ENCODE measurements around the gene PITPNM3. TPM values are rescaled to one million over a fixed set of nuclear protein-coding genes. Genes with fewer than 3 reads are reported as not detected.

PITPNM3 gene
- total RNA-seq, 6 experiments from 2014 or later, result 0.94 to 1.1 (median 1.0) TPM

DNA sequence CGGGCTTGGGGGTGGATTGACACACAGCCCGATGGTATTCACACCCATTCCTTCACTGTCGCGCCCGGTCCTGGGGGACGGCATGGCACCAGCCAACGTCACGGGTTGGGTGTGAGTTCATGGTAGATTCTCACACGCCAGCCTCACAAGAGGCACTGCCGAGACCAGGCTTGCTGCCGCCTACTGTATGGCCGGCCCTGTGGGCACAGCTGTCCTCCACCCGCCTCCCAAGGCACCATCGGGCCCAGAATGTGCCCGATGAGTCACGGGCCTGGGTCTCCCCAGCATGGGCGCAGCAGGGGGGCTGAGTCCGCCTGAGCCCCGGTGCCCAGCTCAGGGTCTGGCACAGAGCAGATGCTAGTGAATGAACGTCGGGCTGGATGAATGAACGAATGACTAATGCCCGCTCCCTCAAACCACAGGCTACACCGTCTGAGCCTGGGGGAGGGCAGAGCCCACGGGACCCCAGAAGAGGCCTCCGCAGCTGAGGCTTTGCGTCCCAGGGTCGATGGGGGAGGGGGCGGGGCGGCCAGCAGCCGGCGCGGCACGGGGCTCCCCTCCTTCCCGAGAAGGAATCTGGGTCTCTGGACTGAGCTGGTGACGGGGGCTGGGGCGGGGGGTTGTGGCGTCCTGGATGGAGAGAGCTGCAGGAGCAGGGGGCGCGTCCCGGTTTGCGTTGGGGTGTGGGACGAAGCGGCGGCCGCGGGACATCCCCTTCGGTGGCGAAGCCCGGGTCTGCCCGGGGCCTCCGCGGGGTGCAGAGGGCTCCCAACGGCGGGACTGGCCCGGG is 829 bp downstream of the PITPNM3 start:
- H3K27me3 Mint-ChIP-seq (ENCODE audit: insufficient read depth), result peaks cover 44% of the 10 kb centered on the region
- no peaks in the 10 kb centered on the region for H3K36me3 Mint-ChIP-seq (ENCODE audit: low read depth)
- H3K4me1 Mint-ChIP-seq (ENCODE audit: low read depth), result peaks cover 9% of the 10 kb centered on the region
- TF ChIP-seq, protein P1, sequence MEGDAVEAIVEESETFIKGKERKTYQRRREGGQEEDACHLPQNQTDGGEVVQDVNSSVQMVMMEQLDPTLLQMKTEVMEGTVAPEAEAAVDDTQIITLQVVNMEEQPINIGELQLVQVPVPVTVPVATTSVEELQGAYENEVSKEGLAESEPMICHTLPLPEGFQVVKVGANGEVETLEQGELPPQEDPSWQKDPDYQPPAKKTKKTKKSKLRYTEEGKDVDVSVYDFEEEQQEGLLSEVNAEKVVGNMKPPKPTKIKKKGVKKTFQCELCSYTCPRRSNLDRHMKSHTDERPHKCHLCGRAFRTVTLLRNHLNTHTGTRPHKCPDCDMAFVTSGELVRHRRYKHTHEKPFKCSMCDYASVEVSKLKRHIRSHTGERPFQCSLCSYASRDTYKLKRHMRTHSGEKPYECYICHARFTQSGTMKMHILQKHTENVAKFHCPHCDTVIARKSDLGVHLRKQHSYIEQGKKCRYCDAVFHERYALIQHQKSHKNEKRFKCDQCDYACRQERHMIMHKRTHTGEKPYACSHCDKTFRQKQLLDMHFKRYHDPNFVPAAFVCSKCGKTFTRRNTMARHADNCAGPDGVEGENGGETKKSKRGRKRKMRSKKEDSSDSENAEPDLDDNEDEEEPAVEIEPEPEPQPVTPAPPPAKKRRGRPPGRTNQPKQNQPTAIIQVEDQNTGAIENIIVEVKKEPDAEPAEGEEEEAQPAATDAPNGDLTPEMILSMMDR (IDR thresholded peaks at IDR 0.05), result no peak
- no peaks in the 10 kb centered on the region for H3K9me3 Mint-ChIP-seq
- no peak for DNase-seq
- peak overlapping the region; percentile 73 for H3K4me3 Mint-ChIP-seq
- no peak overlapping the region for H3K27ac Mint-ChIP-seq

DNA sequence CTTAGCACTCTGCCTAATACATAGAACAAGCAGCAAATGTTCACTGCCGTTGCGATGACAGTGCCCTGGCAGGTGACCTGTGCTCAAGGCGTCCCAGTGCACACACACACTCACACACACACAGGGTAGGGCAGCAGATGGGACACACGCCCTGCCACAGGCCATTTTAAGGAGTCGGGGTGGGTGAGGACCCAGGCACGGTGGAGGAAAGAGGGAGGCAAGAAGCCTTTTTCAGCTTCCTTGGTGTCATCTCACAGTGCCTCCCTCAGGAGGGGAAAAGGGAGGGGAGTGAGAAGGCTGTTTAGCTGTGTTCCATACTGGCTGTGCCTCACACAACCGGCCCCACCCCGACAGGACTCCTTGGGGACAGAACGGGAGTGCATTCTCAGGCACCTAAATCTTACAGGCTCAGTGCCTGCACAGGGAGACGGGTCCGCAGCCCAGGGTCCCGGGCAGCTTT is 1.5 kb downstream of the PITPNM3 start:
- Mint-ChIP-seq H3K9me3 (no peaks in the 10 kb centered on the region), H3K4me3 (peak overlapping the region; percentile 73), H3K27ac (no peak overlapping the region), H3K27me3 (ENCODE audit: insufficient read depth) (peaks cover 44% of the 10 kb centered on the region), H3K4me1 (ENCODE audit: low read depth) (peaks cover 9% of the 10 kb centered on the region), H3K36me3 (ENCODE audit: low read depth) (no peaks in the 10 kb centered on the region)
- no peak for DNase-seq
- TF ChIP-seq, protein P1 (IDR thresholded peaks at IDR 0.05), result no peak

DNA sequence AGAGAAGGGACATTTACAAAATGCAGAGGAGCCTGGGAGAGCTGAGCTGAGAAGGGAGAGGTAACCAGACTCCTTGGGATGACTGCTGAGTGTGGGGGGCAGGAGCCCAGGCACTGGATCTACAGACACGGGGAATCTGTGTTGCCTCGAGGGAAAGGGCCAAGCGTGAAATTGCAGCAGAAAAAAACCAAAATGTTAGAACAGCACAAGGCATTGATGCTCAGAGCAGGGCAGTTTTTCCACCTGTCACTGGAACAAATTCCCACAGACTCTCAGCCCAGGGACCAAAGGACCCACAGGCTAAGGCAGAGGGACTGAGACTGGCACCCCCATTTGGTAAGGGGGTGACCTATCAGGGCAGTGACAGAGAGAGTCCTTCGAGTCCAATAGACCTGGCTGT is 2.0 kb downstream of the PITPNM3 start:
- no peak for DNase-seq
- TF ChIP-seq, protein P1 (IDR thresholded peaks at IDR 0.05), result no peak
- H3K4me3 Mint-ChIP-seq, result no peak overlapping the region
- H3K9me3 Mint-ChIP-seq, result no peaks in the 10 kb centered on the region
- no peaks in the 10 kb centered on the region for H3K36me3 Mint-ChIP-seq (ENCODE audit: low read depth)
- H3K27me3 Mint-ChIP-seq (ENCODE audit: insufficient read depth), result peaks cover 44% of the 10 kb centered on the region
- H3K4me1 Mint-ChIP-seq (ENCODE audit: low read depth), result peaks cover 9% of the 10 kb centered on the region
- H3K27ac Mint-ChIP-seq, result no peak overlapping the region

DNA sequence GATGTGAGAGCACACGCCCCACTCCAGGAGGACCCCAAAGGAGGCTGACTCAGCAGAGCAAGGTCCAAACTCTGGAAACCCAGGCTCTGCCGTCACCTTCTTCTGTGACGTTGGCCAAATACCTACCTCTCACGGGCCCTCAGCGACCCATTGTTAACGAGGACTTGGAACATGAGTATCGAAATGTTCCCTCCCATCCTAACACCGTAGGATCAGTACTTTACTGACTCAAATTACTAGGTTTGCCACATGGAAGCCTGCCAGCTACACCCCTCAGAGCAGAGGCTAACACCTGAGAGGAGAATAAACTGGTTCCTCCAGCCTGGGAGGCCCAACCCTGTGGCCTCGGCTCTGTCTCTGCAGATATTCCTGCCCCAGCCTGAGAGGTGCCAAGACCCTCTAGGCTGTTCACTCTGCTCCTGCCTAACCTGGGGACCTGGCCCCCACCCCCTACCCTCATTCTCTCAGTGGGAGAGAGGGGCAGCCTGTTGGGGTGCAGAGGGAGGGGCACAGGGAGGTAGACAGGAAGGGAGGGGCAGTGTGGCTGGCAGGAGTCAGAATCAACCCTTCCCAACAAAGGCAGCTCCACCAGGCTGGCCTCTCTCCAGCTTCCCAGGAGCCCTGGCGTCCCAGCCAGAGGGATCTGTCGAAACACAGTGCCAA is 4.4 kb downstream of the PITPNM3 start:
- H3K27ac Mint-ChIP-seq, result no peak overlapping the region
- TF ChIP-seq, protein P1 (IDR thresholded peaks at IDR 0.05), result no peak
- no peak overlapping the region for H3K4me3 Mint-ChIP-seq
- peaks cover 18% of the 10 kb centered on the region for H3K4me1 Mint-ChIP-seq (ENCODE audit: low read depth)
- peaks cover 43% of the 10 kb centered on the region for H3K27me3 Mint-ChIP-seq (ENCODE audit: insufficient read depth)
- H3K36me3 Mint-ChIP-seq (ENCODE audit: low read depth), result no peaks in the 10 kb centered on the region
- no peaks in the 10 kb centered on the region for H3K9me3 Mint-ChIP-seq
- DNase-seq, result no peak

DNA sequence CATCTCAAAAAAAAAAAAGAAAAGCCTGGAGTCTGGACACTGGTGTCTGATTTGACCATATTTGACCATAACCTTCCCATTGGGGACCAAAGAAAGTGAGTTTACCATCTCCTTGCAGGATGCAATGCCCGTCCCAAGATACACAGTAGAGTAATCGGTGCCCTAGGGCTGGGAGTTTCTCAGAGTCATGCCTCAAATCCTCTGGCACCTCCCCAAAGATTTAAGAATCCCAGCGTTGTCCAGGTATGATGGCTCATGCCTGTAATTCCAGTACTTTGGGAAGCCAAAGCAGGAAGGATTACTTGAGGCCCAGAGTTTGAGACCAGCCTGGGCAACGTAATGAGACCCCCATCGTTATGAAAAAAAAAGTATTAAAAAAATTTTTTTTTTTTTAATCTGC is 5.0 kb downstream of the PITPNM3 start:
- no peak for DNase-seq
- Mint-ChIP-seq H3K9me3 (no peaks in the 10 kb centered on the region), H3K4me1 (ENCODE audit: low read depth) (peaks cover 18% of the 10 kb centered on the region), H3K4me3 (no peak overlapping the region), H3K36me3 (ENCODE audit: low read depth) (no peaks in the 10 kb centered on the region), H3K27ac (no peak overlapping the region), H3K27me3 (ENCODE audit: insufficient read depth) (peaks cover 39% of the 10 kb centered on the region)
- TF ChIP-seq, protein P1 (IDR thresholded peaks at IDR 0.05), result no peak

All from HFFc6 (cell line).